H1 (cell line): ENCODE measurements around the gene WASF3.
"Not testable (repeated sequence)": the region's sequence is repeated elsewhere in the genome, so short reads cannot be mapped to it uniquely, and the experiment has no call there.

Source experiments
- CEBPB ChIP-seq: IDR thresholded peaks from 2 replicates; pipeline ENCODE4 v1.6.1; 2012; ENCODE audit warnings: low read depth, low read length
- CTCF ChIP-seq, 3 experiments: IDR thresholded peaks; 1 replicate in 2 of 3; 2 replicates in 1 of 3; pipeline versions ENCODE4 v1.5.1 to v1.6.1; 2011; ENCODE audit warnings: low read length in 3 of 3, mild to moderate bottlenecking in 3 of 3, inconsistent platforms in 2 of 3, low read depth in 1 of 3, moderate library complexity in 1 of 3; ENCODE audit not compliant: insufficient read depth in 1 of 3; ENCODE audit errors: control extremely low read depth in 1 of 3
- EGR1 ChIP-seq: IDR thresholded peaks from 2 replicates; pipeline ENCODE4 v1.6.1; 2011; ENCODE audit warnings: low read depth, low read length, borderline replicate concordance
- EP300 ChIP-seq, 2 experiments: IDR thresholded peaks; 1 replicate in 1 of 2; 2 replicates in 1 of 2; pipeline ENCODE4 v1.6.1; 2011 to 2012; ENCODE audit warnings: low read depth in 2 of 2, low read length in 2 of 2, mild to moderate bottlenecking in 2 of 2, borderline replicate concordance in 1 of 2, inconsistent platforms in 1 of 2, moderate library complexity in 1 of 2
- MAFK ChIP-seq: IDR thresholded peaks from 2 replicates; pipeline ENCODE4 v1.6.1; 2012; ENCODE audit warnings: low read depth, mild to moderate bottlenecking, improper control_type of control experiment, low read length
- POLR2AphosphoS5 ChIP-seq: IDR thresholded peaks from 2 replicates; pipeline ENCODE4 v1.6.1; 2011; ENCODE audit warnings: low read depth, low read length
- RBBP5 ChIP-seq: IDR thresholded peaks from 2 replicates; pipeline ENCODE4 v1.7.1; 2012; ENCODE audit warnings: low read depth, mild to moderate bottlenecking, inconsistent platforms, low read length, moderate library complexity, borderline replicate concordance
- RXRA ChIP-seq: IDR thresholded peaks from 2 replicates; pipeline ENCODE4 v1.6.1; 2011; ENCODE audit warnings: low read depth, mild to moderate bottlenecking, low read length, moderate library complexity; ENCODE audit not compliant: insufficient read depth
- SP1 ChIP-seq: IDR thresholded peaks from 2 replicates; pipeline ENCODE4 v1.6.1; 2011; ENCODE audit warnings: low read depth, low read length

DNA sequence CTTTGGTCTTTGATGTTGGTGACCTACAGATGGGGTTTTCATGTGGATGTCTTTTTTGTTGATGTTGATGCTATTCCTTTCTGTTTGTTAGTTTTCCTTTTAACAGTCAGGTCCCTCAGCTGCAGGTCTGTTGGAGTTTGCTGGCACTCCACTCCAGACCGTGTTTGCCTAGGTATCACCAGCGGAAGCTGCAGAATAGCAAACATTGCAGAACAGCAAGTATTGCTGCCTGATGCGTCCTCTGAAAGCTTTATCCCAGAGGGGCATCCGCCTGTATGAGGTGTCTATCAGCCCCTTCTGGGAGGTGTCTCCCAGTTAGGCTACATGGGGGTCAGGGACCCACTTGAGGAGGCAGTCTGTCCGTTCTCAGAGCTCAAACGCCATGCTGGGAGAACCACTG is 78.2 kb downstream of the WASF3 start:
- not testable (repeated sequence) for TF ChIP-seq RXRA; CEBPB; SP1; MAFK; RBBP5; EP300 (IDR thresholded peaks at IDR 0.05; ENCODE audit: borderline replicate concordance in 1 of 2, low read depth in 2 of 2, low read length in 2 of 2); POLR2AphosphoS5; CTCF (IDR thresholded peaks at IDR 0.05; ENCODE audit: control extremely low read depth in 1 of 3, insufficient read depth in 1 of 3, low read depth in 1 of 3, low read length in 3 of 3); EGR1
